ENCODE data around the gene PCNX3. TPM values are rescaled to one million over a fixed set of nuclear protein-coding genes. Genes with fewer than 3 reads are reported as not detected.
A peak's percentile ranks its signal among the peaks of the same experiment; 100 is the strongest.
"Not testable (repeated sequence)": the region's sequence is repeated elsewhere in the genome, so short reads cannot be mapped to it uniquely, and the experiment has no call there.

Gene PCNX3
- total RNA-seq, 4 donors from 2014 or later = 56.4 to 89.0 (median 62.4) TPM

DNA sequence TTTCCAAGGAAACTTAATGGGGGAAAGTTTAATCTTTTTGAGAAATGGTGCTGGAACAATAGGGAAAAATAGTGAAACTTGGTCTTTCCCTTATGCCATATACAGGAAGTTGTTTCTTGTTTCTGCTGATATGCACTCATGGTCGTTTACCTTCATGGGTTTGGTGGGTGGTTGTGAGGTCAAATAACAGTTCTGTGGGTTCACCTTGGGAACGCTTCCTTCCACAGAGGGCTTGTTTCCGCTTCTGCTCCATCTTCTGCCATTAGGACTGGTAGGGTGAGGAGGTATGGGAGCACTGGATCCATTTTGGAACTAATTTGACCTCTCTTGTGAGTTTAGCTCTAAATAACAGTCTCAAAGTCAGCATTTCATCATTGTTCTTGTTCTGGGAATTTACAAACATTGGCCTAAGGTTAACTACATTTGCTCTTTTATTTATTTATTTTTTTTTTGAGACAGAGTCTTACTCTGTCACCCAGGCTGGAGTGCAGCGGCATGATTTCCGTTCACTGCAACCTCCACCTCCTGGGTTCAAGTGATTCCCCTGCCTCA, 64.7 kb downstream of the PCNX3 start:
- H3K4me1 ChIP-seq = no peaks in the 10 kb centered on the region
- intact Hi-C loops (cut with DNase I; ENCODE audit: low total_unique reads) = no loop called here
- H3K9me3 ChIP-seq = no peaks in the 10 kb centered on the region
- H3K27me3 ChIP-seq = no peaks in the 10 kb centered on the region
- H3K27ac ChIP-seq = no peak overlapping the region
- no peak overlapping the region for H3K4me3 ChIP-seq
- no peak for DNase-seq
- in situ Hi-C loops (cut with MboI; ENCODE audit: low pct_ligation_motif_present in 1 of 4, low pct_unique_long_range_greater_than_20kb in 1 of 4, low sequenced_read_pairs in 3 of 4) = loop anchor here in 1 of 4 donors (25.0 kb wide), 1 partner anchor 307 kb away; no protein-coding TSS in a partner anchor
- WGBS, 2 donors (ENCODE audit: low coverage in 1 of 2) = 81 to 94% methylated on average over 3 to 5 of the region's 5 CpGs
- no peaks in the 10 kb centered on the region for H3K36me3 ChIP-seq
- no peak for TF ChIP-seq EP300 (IDR thresholded peaks at IDR 0.05; ENCODE audit: low read depth)
- no peak for TF ChIP-seq POLR2AphosphoS5 (IDR thresholded peaks at IDR 0.05)
- TF ChIP-seq, protein P1, sequence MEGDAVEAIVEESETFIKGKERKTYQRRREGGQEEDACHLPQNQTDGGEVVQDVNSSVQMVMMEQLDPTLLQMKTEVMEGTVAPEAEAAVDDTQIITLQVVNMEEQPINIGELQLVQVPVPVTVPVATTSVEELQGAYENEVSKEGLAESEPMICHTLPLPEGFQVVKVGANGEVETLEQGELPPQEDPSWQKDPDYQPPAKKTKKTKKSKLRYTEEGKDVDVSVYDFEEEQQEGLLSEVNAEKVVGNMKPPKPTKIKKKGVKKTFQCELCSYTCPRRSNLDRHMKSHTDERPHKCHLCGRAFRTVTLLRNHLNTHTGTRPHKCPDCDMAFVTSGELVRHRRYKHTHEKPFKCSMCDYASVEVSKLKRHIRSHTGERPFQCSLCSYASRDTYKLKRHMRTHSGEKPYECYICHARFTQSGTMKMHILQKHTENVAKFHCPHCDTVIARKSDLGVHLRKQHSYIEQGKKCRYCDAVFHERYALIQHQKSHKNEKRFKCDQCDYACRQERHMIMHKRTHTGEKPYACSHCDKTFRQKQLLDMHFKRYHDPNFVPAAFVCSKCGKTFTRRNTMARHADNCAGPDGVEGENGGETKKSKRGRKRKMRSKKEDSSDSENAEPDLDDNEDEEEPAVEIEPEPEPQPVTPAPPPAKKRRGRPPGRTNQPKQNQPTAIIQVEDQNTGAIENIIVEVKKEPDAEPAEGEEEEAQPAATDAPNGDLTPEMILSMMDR (IDR thresholded peaks at IDR 0.05) = no peak
- no peak for TF ChIP-seq POLR2A (IDR thresholded peaks at IDR 0.05)

- WGBS, 2 donors (ENCODE audit: low coverage in 1 of 2) = 60 to 84% methylated on average over 1 to 6 of the region's 6 CpGs
- H3K9me3 ChIP-seq; intact Hi-C loops (cut with DNase I; ENCODE audit: low total_unique reads); H3K27me3 ChIP-seq; H3K4me1 ChIP-seq; H3K36me3 ChIP-seq; H3K27ac ChIP-seq; DNase-seq; H3K4me3 ChIP-seq: not testable (repeated sequence)
- in situ Hi-C loops (cut with MboI; ENCODE audit: low pct_ligation_motif_present in 1 of 4, low pct_unique_long_range_greater_than_20kb in 1 of 4, low sequenced_read_pairs in 3 of 4) = loop anchor here in 1 of 4 donors (25.0 kb wide), 1 partner anchor 304 kb away; no protein-coding TSS in a partner anchor
Observed at GRCh38 chr11:65683480-65683879, 67.9 kb downstream of the PCNX3 start.

- TF ChIP-seq POLR2A (IDR thresholded peaks at IDR 0.05) (no peak), POLR2AphosphoS5 (IDR thresholded peaks at IDR 0.05) (no peak), EP300 (IDR thresholded peaks at IDR 0.05; ENCODE audit: low read depth) (no peak)
- TF ChIP-seq, protein P1 (IDR thresholded peaks at IDR 0.05) = no peak
- Histone ChIP-seq H3K9me3 (no peaks in the 10 kb centered on the region), H3K27ac (peak overlapping the region in 3 of 4 donors; percentile 24 to 42 (median 29)), H3K4me1 (no peaks in the 10 kb centered on the region), H3K36me3 (no peaks in the 10 kb centered on the region), H3K27me3 (no peaks in the 10 kb centered on the region), H3K4me3 (no peak overlapping the region)
- in situ Hi-C loops (cut with MboI; ENCODE audit: low pct_ligation_motif_present in 1 of 4, low pct_unique_long_range_greater_than_20kb in 1 of 4, low sequenced_read_pairs in 3 of 4) (loop anchor here in 1 of 4 donors (25.0 kb wide), 1 partner anchor 301 kb away; no protein-coding TSS in a partner anchor), intact Hi-C loops (cut with DNase I; ENCODE audit: low total_unique reads) (no loop called here)
- no peak for DNase-seq
- 77% methylated on average over 8 of the region's 8 CpGs; no CpG with 5 or more reads in 1 of the 2 donors for WGBS, 2 donors (ENCODE audit: low coverage in 1 of 2)
Observed at GRCh38 chr11:65685981-65686380, 70.4 kb downstream of the PCNX3 start.

Small RNA genes lying within 50 kb of the gene (small RNA-seq; reads per million reads assigned to genes)
- gene MIR4489 = 0 reads per million in 4 donors
- gene MIR4690 = 0 to 0.42 (median 0) reads per million in 4 donors

Other genes starting within 250 kb of the PCNX3 start
- gene SLC25A45, start 233.1 kb upstream of the PCNX3 start, total RNA-seq = 1 to 10 TPM; 2.2 to 5.6 (median 5.2) TPM
- gene FRMD8, start 229.1 kb upstream of the PCNX3 start, total RNA-seq = 100 to 1,000 TPM in 3 of 4 donors, 10 to 100 TPM in 1; 64.3 to 164 (median 128) TPM
- 100 to 1,000 TPM; 370 to 782 (median 680) TPM for gene NEAT1, start 193.0 kb upstream of the PCNX3 start, total RNA-seq
- over 10,000 TPM; 17,948 to 48,028 (median 23,406) TPM for gene MALAT1, start 116.7 kb upstream of the PCNX3 start, total RNA-seq
- 10 to 100 TPM; 41.0 to 78.4 (median 69.2) TPM for gene SCYL1, start 90.7 kb upstream of the PCNX3 start, total RNA-seq
- gene LTBP3, start 57.4 kb upstream of the PCNX3 start, total RNA-seq = 100 to 1,000 TPM in 2 of 4 donors, 10 to 100 TPM in 2; 48.7 to 467 (median 140) TPM
- 10 to 100 TPM in 3 of 4 donors, 1 to 10 TPM in 1; 6.4 to 38.4 (median 27.9) TPM for gene ZNRD2, start 45.3 kb upstream of the PCNX3 start, total RNA-seq
- 100 to 1,000 TPM in 1 of 4 donors, 10 to 100 TPM in 3; 25.2 to 254 (median 51.6) TPM for gene FAM89B, start 43.2 kb upstream of the PCNX3 start, total RNA-seq
- 100 to 1,000 TPM in 2 of 4 donors, 10 to 100 TPM in 2; 90.2 to 215 (median 106) TPM for gene EHBP1L1, start 39.7 kb upstream of the PCNX3 start, total RNA-seq
- 1 to 10 TPM in 1 of 4 donors, under 1 TPM in 1, not detected in 2; 0.27 to 1.6 TPM for gene KCNK7, start 20.0 kb upstream of the PCNX3 start, total RNA-seq
- gene MAP3K11, start 1.6 kb upstream of the PCNX3 start, total RNA-seq = 100 to 1,000 TPM in 2 of 4 donors, 10 to 100 TPM in 2; 82.3 to 211 (median 94.8) TPM
- 100 to 1,000 TPM in 1 of 4 donors, 10 to 100 TPM in 3; 22.4 to 174 (median 30.9) TPM for gene SIPA1, start 22.3 kb downstream of the PCNX3 start, total RNA-seq
- gene RELA, start 47.1 kb downstream of the PCNX3 start, total RNA-seq = 10 to 100 TPM; 45.8 to 95.8 (median 58.4) TPM
- 100 to 1,000 TPM in 1 of 4 donors, 10 to 100 TPM in 3; 51.6 to 203 (median 74.1) TPM for gene KAT5, start 96.5 kb downstream of the PCNX3 start, total RNA-seq
- 100 to 1,000 TPM in 2 of 4 donors, 10 to 100 TPM in 2; 70.2 to 231 (median 111) TPM for gene RNASEH2C, start 105.0 kb downstream of the PCNX3 start, total RNA-seq
- 10 to 100 TPM; 24.9 to 33.7 (median 28.2) TPM for gene AP5B1, start 165.2 kb downstream of the PCNX3 start, total RNA-seq
- 10 to 100 TPM; 19.9 to 44.8 (median 33.8) TPM for gene OVOL1, start 171.3 kb downstream of the PCNX3 start, total RNA-seq
- gene SNX32, start 218.2 kb downstream of the PCNX3 start, total RNA-seq = 10 to 100 TPM in 1 of 4 donors, 1 to 10 TPM in 1, under 1 TPM in 1, not detected in 1; 0.60 to 10.0 (median 1.6) TPM
- gene CFL1, start 242.4 kb downstream of the PCNX3 start, total RNA-seq = 1,000 to 10,000 TPM; 1,308 to 1,852 (median 1,703) TPM
- 100 to 1,000 TPM in 1 of 4 donors, 10 to 100 TPM in 3; 58.3 to 191 (median 81.2) TPM for gene MUS81, start 244.7 kb downstream of the PCNX3 start, total RNA-seq